Liver (tissue), 3 donors: ENCODE results near the gene ADGRG1.

Source experiments
- CTCF ChIP-seq: fragments of 150-350 bp; IDR thresholded peaks from 2 replicates; pipeline ENCODE4 v1.5.1; 2017; ENCODE audit warnings: improper control_type of control experiment, low read depth, low read length; ENCODE audit not compliant: missing input control
- EGR1 ChIP-seq, 2 donors: IDR thresholded peaks; 2 replicates each; pipeline ENCODE4 v1.6.1; 2016 to 2018; ENCODE audit warnings: antibody characterized with exemption in 2 of 2, low read depth in 2 of 2
- JUND ChIP-seq, 2 donors: IDR thresholded peaks; 2 replicates each; pipeline ENCODE4 v1.6.1; 2016; ENCODE audit warnings: antibody characterized with exemption in 2 of 2
- TAF1 ChIP-seq: conservative IDR thresholded peaks from 2 replicates; pipeline ENCODE4 v1.6.1; 2016; ENCODE audit warnings: antibody characterized with exemption, mild to moderate bottlenecking
- YY1 ChIP-seq: IDR thresholded peaks from 2 replicates; pipeline ENCODE4 v1.6.1; 2016; ENCODE audit warnings: antibody characterized with exemption, mild to moderate bottlenecking
- TF ChIP-seq, protein P1 (sequence below): IDR thresholded peaks from 2 replicates; pipeline ENCODE4 v1.6.1; 2016; ENCODE audit warnings: antibody characterized with exemption
- donor health status: healthy.
- donor health status: healthy.

DNA sequence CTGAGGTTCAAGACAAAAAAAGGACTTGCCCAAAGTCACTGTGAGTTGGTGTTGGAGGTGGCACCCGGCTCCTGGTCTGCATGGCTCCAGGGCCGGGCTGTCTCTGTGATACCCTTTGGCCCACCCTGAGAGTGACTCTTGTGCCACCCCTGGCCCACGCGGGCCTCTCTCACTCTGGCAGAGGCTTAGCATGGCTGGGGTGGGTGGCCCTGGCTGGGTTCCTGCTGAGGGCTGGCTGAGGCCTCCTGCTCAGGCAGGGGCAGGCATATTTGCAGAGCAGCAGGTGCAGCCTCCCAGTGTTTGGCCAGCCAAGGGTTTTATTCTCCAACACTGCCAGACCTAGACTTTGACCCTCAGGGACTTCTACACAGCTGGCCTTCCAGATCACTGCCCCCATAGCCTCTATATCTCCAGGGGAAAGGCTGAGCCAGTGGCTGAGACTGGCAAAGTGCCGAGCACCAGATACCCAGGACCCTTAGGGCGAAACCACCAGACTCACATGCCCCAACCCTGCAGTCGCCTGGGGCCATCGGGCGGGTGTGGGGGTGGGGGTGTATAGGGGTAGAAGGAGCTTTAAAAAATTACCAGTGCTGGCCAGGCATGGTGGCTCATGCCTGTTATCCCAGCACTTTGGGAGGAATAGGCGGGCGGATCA, 21.5 kb upstream of the ADGRG1 start:
- no peak for TF ChIP-seq EGR1 (IDR thresholded peaks at IDR 0.05; ENCODE audit: low read depth in 2 of 2)
- peak; percentile 49 for TF ChIP-seq YY1
- no peak for TF ChIP-seq CTCF
- no peak for TF ChIP-seq TAF1
- TF ChIP-seq, protein P1, sequence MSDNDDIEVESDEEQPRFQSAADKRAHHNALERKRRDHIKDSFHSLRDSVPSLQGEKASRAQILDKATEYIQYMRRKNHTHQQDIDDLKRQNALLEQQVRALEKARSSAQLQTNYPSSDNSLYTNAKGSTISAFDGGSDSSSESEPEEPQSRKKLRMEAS: no peak
- TF ChIP-seq JUND (IDR thresholded peaks at IDR 0.05): no peak
